Measurements from ENCODE around the gene LYPD8.

LYPD8 gene

DNA sequence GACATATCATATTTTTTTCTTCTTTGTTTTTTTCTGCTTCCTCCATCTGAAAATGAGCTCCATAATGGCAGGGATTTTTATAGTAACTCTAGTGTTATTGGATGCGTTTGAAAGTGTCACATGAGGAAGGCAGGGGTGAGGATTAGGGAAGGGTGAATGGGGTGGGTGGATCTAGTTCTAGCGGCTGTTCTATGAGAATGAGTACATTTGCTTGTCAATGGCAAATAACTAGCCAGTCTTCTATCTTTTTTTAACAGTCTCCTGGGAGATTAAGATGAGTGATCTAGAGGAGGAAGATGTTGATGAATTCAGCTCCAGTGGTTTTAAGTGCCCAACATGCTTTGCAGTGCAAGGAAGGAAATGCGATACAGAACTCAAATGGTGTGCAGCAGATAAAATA, 58.8 kb downstream of the LYPD8 start:
- DNase-seq, result no peak

DNA sequence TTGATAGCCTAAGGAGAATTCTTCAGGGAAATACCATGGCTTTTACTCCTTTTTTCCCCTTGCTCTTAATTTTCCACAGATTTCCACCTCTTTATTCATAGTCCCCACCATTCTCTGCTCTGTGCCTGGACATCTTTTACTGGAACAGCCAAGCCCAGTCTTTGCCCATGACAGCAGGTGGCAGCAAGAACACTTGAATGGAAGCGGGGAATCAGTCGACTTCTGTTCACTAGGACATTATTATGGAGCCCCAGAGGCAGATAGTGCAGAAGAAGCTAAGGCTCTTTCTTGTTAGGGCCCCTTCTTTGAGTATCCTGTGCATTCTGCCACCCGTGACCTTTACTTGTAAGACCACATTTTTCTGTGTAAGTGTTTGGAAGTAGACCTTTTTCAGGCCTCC, 59.3 kb downstream of the LYPD8 start:
- no peak for DNase-seq

DNA sequence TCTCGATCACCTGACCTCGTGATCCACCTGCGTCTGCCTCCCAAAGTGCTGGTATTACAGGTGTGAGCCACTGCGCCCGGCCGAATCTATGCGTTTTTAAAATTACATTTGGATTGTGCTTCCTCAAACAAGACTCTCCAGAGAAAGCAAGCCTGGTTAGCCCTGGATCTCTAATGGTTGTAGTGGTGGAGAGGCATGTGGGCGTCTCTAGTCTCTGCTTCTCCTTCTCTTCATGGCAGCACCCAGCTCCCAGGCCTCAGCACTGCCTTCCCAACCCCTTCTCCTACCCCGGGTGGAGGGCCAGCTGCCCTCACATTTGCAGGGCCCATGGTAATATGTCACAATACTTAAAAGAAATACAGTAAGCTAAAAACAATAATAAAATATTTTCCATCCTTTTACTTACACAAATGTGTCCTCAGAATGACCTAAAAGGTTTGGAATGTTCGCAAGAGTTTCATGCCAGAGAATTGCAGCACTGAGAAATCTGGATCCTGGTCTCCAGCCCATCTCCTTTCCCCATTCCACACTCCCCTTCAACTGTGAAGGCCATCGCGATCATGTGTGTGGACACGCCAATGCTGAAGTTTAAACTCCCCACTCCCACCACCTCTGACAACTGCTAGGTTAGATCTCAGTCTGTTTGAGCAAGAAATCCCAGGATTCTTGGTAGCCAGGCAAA, 60.0 kb downstream of the LYPD8 start:
- no peak for DNase-seq

DNA sequence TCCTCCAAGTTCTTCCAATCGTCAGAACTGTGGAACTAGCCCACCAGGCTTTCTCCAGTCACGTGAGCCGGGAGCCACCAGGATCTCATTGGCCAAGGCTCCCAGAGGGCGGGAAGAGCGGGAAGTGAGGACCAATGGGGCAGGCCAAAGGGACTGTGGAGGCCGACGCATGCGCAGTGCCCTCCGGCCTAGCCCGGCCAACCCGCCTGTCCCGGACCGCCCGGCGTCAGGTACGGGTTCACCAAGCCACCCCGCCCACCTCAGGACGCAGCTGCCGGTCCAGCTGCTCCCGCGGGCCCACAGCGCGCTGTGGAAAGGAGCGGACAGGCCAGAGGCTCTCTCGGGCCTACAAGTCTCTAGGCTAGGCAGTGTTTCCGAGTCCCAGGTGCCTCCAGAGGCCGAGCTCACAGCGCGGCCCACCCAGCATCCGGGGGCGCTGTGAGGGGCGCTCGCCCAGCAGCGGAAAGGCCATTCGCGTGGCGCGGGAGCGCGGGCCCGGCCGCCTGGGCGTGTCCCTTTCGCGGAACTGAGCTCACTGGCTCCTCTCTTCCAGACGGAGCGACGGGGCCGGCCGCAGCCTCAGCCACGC, 63.9 kb downstream of the LYPD8 start:
- DNase-seq, result no peak
